ENCODE data around the gene PARPBP. TPM values are rescaled to one million over a fixed set of nuclear protein-coding genes. Genes with fewer than 3 reads are reported as not detected.

The PARPBP gene, protein sequence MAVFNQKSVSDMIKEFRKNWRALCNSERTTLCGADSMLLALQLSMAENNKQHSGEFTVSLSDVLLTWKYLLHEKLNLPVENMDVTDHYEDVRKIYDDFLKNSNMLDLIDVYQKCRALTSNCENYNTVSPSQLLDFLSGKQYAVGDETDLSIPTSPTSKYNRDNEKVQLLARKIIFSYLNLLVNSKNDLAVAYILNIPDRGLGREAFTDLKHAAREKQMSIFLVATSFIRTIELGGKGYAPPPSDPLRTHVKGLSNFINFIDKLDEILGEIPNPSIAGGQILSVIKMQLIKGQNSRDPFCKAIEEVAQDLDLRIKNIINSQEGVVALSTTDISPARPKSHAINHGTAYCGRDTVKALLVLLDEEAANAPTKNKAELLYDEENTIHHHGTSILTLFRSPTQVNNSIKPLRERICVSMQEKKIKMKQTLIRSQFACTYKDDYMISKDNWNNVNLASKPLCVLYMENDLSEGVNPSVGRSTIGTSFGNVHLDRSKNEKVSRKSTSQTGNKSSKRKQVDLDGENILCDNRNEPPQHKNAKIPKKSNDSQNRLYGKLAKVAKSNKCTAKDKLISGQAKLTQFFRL
- 3.8 and 4.9 TPM in 2 replicates for total RNA-seq

DNA sequence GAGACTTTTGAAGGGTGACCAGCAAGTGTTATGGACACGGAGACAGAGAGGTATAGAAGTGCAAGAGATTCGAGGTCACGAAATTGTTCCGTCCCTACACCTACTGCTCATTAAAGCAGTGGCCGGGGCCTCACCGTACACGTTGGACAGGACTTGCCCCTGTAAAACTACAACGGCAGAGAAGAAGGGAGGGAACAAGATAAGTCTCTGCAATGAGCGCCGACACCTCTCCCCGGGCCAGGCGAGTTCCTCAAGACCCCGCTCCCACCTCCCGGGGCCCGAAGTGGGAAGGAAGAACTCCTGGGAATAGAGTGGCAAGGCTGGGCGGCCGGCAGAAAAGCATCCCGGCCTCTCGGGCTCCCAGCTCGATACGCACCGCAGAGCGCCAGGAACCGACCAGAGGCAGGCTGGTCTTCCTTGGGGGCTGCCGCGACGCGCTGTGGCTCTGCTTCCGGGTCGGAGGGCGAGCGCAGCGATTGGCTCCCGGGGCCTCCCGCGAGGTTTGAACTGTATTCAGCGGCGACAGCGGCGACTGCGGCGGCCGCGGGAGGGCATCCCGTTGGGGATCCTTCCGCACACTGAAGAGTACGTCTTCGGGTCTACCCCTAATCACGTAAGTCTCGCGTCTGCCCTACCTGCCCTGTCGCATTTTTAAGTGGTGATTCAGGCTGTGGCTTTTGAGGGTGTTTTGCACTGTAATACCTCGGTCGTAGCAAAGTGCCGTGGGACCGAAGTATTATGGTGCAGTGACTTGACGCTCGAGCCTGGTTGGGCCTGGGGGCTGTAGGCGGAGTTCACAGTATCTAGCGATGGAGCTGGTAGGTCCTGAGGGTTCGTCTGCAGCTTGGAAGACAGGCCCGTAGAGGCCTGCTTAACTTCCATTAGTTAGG is at the start of gene PARPBP, which contains the start of gene NUP37:
Gene PARPBP (plus strand): TSS at position 510 of the 890 bp plus-strand sequence. CDS start 3,706 bp downstream, outside the sequence.
Gene NUP37 (minus strand): TSS at position 441 of the 890 bp plus-strand sequence. CDS start 1,596 bp downstream, outside the sequence.

GRCh38 chr12:102197789-102198188 is 77.8 kb downstream of the PARPBP start, which contains the start of gene PMCH:
Gene PMCH (minus strand): TSS chr12:102197833. CDS start chr12:102197770, 63 bp downstream.

Other genes starting within 250 kb of the PARPBP start
- 55.6 and 117 TPM in 2 replicates for gene DRAM1, start 242.6 kb upstream of the PARPBP start, total RNA-seq
- gene WASHC3, start 58.2 kb upstream of the PARPBP start, total RNA-seq: 91.2 and 114 TPM in 2 replicates
- gene NUP37, start 69 bp upstream of the PARPBP start, total RNA-seq: 39.1 and 43.2 TPM in 2 replicates
- gene PMCH, start 77.7 kb downstream of the PARPBP start, total RNA-seq: not detected in 2 replicates